22Rv1 (cell line): ENCODE measurements around the gene ARFGAP3.

Source experiments
- CTCF ChIP-seq: fragments of 450-650 bp; IDR thresholded peaks from 2 replicates; pipeline ENCODE4 v1.5.1; 2017; ENCODE audit warnings: mild to moderate bottlenecking
- ZFX ChIP-seq: fragments of 450-650 bp; IDR thresholded peaks from 2 replicates; pipeline ENCODE4 v1.6.1; 2017; ENCODE audit warnings: antibody characterized with exemption, borderline replicate concordance

GRCh38 chr22:42792909-42793847 lies 63.9 kb downstream of the ARFGAP3 start:
- no peak for TF ChIP-seq CTCF
- TF ChIP-seq ZFX, result no peak
